Heart right ventricle (tissue), 16 donors: ENCODE measurements around the gene ANKS6. TPM values are rescaled to one million over a fixed set of nuclear protein-coding genes. Genes with fewer than 3 reads are reported as not detected.
A peak's percentile ranks its signal among the peaks of the same experiment; 100 is the strongest.

Experiments
- ATAC-seq, 8 donors: fragments of 200-7000 bp; cut with Tn5 transposase; one replicate each; pipeline ENCODE4 v1.9.1; 2020; ENCODE audit warnings: mild to moderate bottlenecking in 8 of 8, moderate library complexity in 8 of 8, moderate number of reproducible peaks in 1 of 8
- DNase-seq, 2 donors: peaks; one replicate each; pipeline ENCODE4 v3.0.0-alpha.2; 2020
- H3K27ac ChIP-seq, 10 donors: fragments of 200-600 bp; sonication (generic) in 2 of 10; one replicate each; pipeline versions ENCODE4 v1.5.0 to v1.8.0; 2020 to 2022; ENCODE audit warnings: mild to moderate bottlenecking in 3 of 10
- H3K27me3 ChIP-seq, 7 donors: fragments of 200-600 bp; one replicate each; pipeline ENCODE4 v1.8.0; 2021 to 2022; ENCODE audit warnings: mild to moderate bottlenecking in 2 of 7
- H3K36me3 ChIP-seq, 9 donors: fragments of 200-600 bp; sonication (generic) in 1 of 9; one replicate each; pipeline versions ENCODE4 v1.5.0 to v1.8.0; 2020 to 2022; ENCODE audit warnings: mild to moderate bottlenecking in 2 of 9
- H3K4me1 ChIP-seq, 9 donors: fragments of 200-600 bp; sonication (generic) in 1 of 9; one replicate each; pipeline versions ENCODE4 v1.5.0 to v1.8.0; 2020 to 2022; ENCODE audit warnings: mild to moderate bottlenecking in 4 of 9
- H3K4me3 ChIP-seq, 10 donors: fragments of 200-600 bp; sonication (generic) in 2 of 10; one replicate each; pipeline versions ENCODE4 v1.5.0 to v1.8.0; 2020 to 2022; ENCODE audit warnings: mild to moderate bottlenecking in 7 of 10, moderate library complexity in 2 of 10
- H3K9me3 ChIP-seq, 11 donors: fragments of 200-600 bp in 10 of 11; sonication (generic) in 2 of 11; one replicate each; pipeline versions ENCODE4 v1.5.0 to v1.8.0; 2013 to 2022; ENCODE audit warnings: mild to moderate bottlenecking in 2 of 11, control low read depth in 1 of 11, moderate library complexity in 1 of 11
- CTCF ChIP-seq, 9 donors: fragments of 200-600 bp; sonication (generic) in 2 of 9; IDR thresholded peaks; one replicate each; pipeline versions ENCODE4 v1.5.0 to v1.8.0; 2021 to 2022; ENCODE audit warnings: antibody characterized with exemption in 9 of 9, mild to moderate bottlenecking in 5 of 9, moderate library complexity in 1 of 9
- WGBS, 2 donors: extraction: QIAGEN DNeasy Blood & Tissue Kit; methylation state at CpG; one replicate each; pipeline ENCODE4 v1.1.7; 2013; ENCODE audit warnings: inconsistent platforms in 1 of 2; 5-methylcytosine and 5-hydroxymethylcytosine counted together
- intact Hi-C, 10 donors: fragments of 100-400 bp; cut with DNase I; formaldehyde crosslinking; loops; one replicate each; pipeline versions ENCODE4 v1.11.1 to v1.14.2; 2022
- polyA plus RNA-seq, 2 donors: library from polyadenylated mRNA; stranded (reverse); fragments of 200-250 nt; gene quantifications; one replicate each; pipeline ENCODE4 v1.2.3, GENCODE V29; 2013
- total RNA-seq, 10 donors: library from RNA; stranded (reverse); fragmentation: NEBNext Ultra II Directional in 3 of 10; extraction: Animal tissue kit (Norgen Biotek cat#: 25700) in 3 of 10; gene quantifications; one replicate each; pipeline versions ENCODE4 v1.2.1 to v1.2.4, GENCODE V29; 2021 to 2023
- donor health status: Arrhythmogenic right ventricular cardiomyopathy.
- donor health status: ischemic (EF 13 %, LVEDD 7.1; RV severe dilation, severe dysfunction).
- donor health status: healthy with polysubstance abuse.
- donor health status: DM: no; HTN: yes; CAD: no.
- donor health status: DM: no; HTN: no; CAD: no.
- donor health status: ischemic (EF 25% LVEDD 6.9; RV normal size, moderate dysfunction).
- donor health status: ischemic (EF 25% LVEDD 5.7; RV mildly dilated, moderate dysfunction).
- donor health status: healthy.
- donor health status: DM: yes; HTN: yes; CAD: no.
- donor health status: Ischemic cardiomyopathy.
- donor health status: ischemic (EF 35%, LVEDD 5.7; RV mildly dilated, moderate dysfunction).
- donor health status: nonischemic (EF 11% LVEDD 7.7; RV severe dilation, severe dysfunction).
- donor health status: DM: yes; HTN: yes; CAD: no.
- donor health status: PGD.
- donor health status: ischemic (EF 29% LVEDD 5.4; RV normal size, mild dysfunction).
- donor health status: nonischemic (EF 23%, LVEDD 6.1; RV moderate dilation, normal function).

ANKS6 gene
- total and polyA plus RNA-seq, 12 donors = 3.1 to 8.0 (median 4.2) TPM

GRCh38 chr9:98834386-98834785, 38.0 kb upstream of the ANKS6 start:
- TF ChIP-seq CTCF (IDR thresholded peaks at IDR 0.05) = no peak
- H3K27ac ChIP-seq = no peak overlapping the region
- H3K36me3 ChIP-seq = no peaks in the 10 kb centered on the region
- no peaks in the 10 kb centered on the region for H3K9me3 ChIP-seq
- peak in 1 of 8 donors; percentile 17 for ATAC-seq
- no peaks in the 10 kb centered on the region for H3K27me3 ChIP-seq
- WGBS, 2 donors = 91% methylated on average over 9 of the region's 9 CpGs
- intact Hi-C loops = no loop called here
- peaks cover 0 to 7% (median 0%) of the 10 kb centered on the region in 9 donors for H3K4me1 ChIP-seq
- H3K4me3 ChIP-seq = no peak overlapping the region
- no peak for DNase-seq

GRCh38 chr9:98833090-98833956, 37.0 kb upstream of the ANKS6 start:
- Histone ChIP-seq H3K36me3 (no peaks in the 10 kb centered on the region), H3K4me3 (no peak overlapping the region), H3K27ac (no peak overlapping the region), H3K9me3 (no peaks in the 10 kb centered on the region), H3K4me1 (peaks cover 0 to 7% (median 0%) of the 10 kb centered on the region in 9 donors), H3K27me3 (no peaks in the 10 kb centered on the region)
- DNase-seq (peak; percentile 18 to 36), ATAC-seq (peak in 4 of 8 donors; percentile 52 to 90 (median 62))
- WGBS, 2 donors = 51 to 54% methylated on average over 9 of the region's 9 CpGs
- TF ChIP-seq CTCF (IDR thresholded peaks at IDR 0.05) = no peak
- intact Hi-C loops = no loop called here

- H3K4me1 ChIP-seq = peaks cover 0 to 7% (median 0%) of the 10 kb centered on the region in 9 donors
- 95 to 98% methylated on average over 1 of the region's 1 CpG for WGBS, 2 donors
- intact Hi-C loops = no loop called here
- no peaks in the 10 kb centered on the region for H3K9me3 ChIP-seq
- no peak for TF ChIP-seq CTCF (IDR thresholded peaks at IDR 0.05)
- no peaks in the 10 kb centered on the region for H3K27me3 ChIP-seq
- no peaks in the 10 kb centered on the region for H3K36me3 ChIP-seq
- H3K4me3 ChIP-seq = no peak overlapping the region
- H3K27ac ChIP-seq = no peak overlapping the region
- ATAC-seq (no peak), DNase-seq (no peak)
Observed at GRCh38 chr9:98832768-98833089, 36.4 kb upstream of the ANKS6 start.

- Histone ChIP-seq H3K4me3 (no peak overlapping the region), H3K36me3 (no peaks in the 10 kb centered on the region), H3K27me3 (no peaks in the 10 kb centered on the region), H3K27ac (no peak overlapping the region), H3K9me3 (no peaks in the 10 kb centered on the region), H3K4me1 (peaks cover 0 to 7% (median 0%) of the 10 kb centered on the region in 9 donors)
- ATAC-seq (no peak), DNase-seq (no peak)
- intact Hi-C loops = no loop called here
- 90 to 92% methylated on average over 16 of the region's 16 CpGs for WGBS, 2 donors
- no peak for TF ChIP-seq CTCF (IDR thresholded peaks at IDR 0.05)
Observed at GRCh38 chr9:98831696-98832095, 35.3 kb upstream of the ANKS6 start.
